NCI-H524 treated with DMSO at 0.1 percent for 48 hours (cell line): ENCODE measurements around the gene PHOX2A.

ENCODE experiments used
- DNase-seq: peaks from one replicate; lab custom pipeline; 2025; lab: John Stamatoyannopoulos, UW

PHOX2A gene

GRCh38 chr11:72249961-72250360 is 6.0 kb upstream of the PHOX2A start:
- DNase-seq: no peak

- DNase-seq: no peak
Observed at GRCh38 chr11:72247584-72247983, 3.6 kb upstream of the PHOX2A start.

DNA sequence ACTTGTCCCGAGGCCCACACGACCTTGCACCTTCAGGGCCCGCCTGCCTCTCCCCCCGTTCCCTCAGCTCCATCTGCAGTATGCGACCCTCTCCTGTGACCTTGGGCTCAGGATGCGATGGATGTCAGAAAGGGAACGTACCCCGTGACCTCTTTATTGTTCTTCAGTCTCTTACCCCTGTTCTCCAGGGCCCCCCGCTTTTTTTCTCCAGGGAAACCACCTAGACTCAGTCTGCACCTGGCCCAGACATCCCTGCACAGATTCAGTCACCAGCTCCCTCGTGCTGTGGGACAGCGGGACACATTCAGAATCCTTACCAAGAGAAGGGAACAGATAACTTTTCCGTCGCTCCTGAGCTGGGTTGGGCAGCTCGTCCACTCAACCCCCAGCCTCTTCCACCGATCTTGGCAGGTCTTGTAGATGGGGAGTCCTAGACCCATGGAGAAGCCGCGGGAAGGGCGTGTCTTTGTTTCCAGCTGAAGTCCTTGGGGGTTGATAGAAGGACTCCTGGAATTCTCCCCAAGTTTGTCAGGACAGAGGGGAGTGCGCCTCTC is 1.4 kb upstream of the PHOX2A start:
- no peak for DNase-seq

GRCh38 chr11:72244361-72245262 is 636 bp upstream of the PHOX2A start:
- no peak for DNase-seq

GRCh38 chr11:72243173-72244059 is 560 bp downstream of the PHOX2A start:
- DNase-seq: no peak

DNA sequence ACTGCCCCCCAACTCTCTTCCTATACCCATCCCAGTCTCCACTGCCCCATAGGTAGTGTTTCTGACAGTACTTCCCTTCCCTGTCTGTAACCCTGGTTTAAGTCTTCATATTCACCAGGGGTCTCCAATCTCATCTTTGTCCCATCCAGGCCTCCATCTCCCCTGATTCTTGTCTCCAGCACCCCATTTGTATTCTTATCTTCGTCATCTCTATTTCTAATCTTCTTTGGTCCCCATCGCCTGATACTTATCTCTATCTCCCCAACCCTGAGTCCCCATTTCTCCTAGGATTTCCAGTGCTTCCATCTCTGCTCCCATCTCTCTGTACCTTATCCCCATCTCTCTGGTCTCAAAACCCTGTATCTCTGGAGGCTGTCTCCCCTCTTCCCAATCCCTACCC is 1.8 kb downstream of the PHOX2A start:
- no peak for DNase-seq

DNA sequence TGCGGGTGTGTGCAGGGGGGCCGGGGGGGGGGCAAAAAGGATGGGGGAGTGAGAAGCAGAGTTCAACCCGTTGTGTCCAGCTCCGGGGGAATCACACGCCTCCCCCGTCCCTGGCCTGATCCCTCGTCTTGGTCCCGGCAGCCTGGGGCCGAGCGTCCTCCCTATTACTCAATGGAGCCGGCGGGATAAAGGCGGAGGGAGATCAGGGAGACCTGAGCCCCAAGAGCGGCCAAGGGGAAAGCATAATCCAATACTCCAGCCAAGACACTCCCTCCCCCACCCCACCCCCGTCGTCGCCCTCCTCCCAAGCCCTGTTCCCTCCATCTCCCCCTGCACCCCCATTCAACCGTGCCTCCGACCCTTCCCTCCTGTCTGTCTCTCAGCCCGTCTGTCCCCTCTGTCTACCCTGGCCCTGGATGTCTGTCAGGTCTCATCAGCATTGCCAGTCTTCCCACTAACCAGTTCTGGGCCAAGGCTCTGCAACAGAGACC is 2.6 kb downstream of the PHOX2A start:
- no peak for DNase-seq

GRCh38 chr11:72240461-72241290 is 3.3 kb downstream of the PHOX2A start:
- no peak for DNase-seq

- no peak for DNase-seq
Observed at GRCh38 chr11:72239849-72240460, 4.0 kb downstream of the PHOX2A start.

DNA sequence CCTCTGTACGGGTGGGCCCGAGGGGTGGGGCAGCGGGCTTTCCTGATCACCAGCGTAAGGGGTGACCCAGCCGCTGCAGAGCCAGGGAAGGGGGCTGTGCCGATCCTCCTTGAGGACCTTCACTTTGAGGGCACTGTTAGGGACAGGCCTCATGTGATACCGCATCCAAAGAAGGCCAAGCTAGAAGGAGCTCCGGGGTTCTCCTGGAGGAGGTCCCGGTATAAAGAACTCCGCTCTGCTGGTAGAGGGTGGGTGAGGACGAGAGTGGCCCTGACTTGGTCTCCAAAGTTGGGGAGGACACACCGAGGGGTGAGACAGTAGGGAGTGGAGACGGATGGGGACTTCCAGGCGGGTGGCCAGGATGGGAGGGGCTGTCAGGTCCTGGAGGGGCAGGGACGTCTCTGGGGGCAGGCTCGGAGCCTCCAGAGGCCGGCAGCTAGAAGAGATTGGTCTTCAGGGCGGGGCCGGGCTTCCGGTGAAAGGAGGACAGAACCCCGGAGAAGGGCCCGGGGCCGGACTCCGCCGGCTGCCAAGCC is 4.6 kb downstream of the PHOX2A start:
- DNase-seq: no peak

GRCh38 chr11:72238492-72239312 is 5.3 kb downstream of the PHOX2A start:
- DNase-seq: no peak

DNA sequence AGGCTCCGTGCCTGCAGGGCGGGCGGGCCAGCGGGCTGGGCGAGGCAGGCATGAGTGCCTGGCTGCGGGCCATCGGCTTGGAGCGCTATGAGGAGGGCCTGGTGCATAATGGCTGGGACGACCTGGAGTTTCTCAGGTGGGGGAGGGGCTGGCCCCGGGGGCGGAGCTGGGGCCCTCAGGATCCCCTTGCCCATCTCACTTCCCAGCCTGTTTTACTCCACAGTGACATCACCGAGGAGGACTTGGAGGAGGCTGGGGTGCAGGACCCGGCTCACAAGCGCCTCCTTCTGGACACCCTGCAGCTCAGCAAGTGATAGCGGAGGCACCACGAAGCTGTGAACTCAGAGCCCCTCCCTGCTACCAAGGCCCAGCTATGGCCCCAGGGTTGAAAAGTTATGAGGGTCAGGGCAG is 5.9 kb downstream of the PHOX2A start:
- no peak for DNase-seq

DNA sequence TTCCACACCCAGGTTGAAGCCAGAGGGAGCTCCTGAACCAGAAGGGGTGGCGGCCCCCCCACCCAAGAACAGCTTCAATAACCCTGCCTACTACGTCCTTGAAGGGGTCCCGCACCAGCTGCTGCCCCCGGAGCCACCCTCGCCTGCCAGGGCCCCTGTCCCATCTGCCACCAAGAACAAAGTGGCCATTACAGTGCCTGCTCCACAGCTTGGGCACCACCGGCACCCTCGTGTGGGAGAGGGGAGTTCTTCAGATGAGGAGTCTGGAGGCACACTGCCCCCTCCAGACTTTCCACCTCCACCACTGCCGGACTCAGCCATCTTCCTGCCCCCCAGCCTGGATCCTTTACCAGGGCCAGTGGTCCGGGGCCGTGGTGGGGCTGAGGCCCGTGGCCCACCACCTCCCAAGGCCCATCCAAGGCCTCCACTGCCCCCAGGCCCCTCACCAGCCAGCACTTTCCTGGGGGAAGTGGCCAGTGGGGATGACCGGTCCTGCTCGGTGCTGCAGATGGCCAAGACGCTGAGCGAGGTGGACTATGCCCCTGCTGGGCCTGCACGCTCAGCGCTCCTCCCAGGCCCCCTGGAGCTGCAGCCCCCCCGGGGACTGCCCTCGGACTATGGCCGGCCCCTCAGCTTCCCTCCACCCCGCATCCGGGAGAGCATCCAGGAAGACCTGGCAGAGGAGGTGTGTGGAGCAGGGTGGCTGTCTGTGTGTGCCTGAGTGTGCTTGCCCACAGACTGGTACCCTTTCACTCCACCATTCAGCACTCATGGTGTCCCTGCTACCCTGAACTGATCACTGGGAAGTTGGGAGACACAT is 6.7 kb downstream of the PHOX2A start:
- DNase-seq: peak; percentile 52

DNA sequence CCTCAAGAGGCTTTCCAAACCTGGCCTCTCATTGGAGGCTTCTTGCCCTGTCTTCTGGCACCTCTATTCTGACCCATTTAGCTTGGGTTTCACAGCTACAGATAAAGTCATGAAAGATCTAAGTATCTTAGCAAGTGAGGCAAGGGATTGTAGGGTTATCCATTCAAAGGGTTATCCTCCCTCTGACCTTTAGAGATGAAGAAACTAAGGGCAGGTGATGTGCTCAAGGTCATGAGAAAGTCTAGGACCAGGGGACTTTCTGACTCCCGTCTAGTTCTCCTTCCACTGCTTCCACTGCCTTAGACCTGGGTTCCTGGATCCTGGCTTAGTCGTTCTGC is 7.2 kb downstream of the PHOX2A start:
- no peak for DNase-seq

DNA sequence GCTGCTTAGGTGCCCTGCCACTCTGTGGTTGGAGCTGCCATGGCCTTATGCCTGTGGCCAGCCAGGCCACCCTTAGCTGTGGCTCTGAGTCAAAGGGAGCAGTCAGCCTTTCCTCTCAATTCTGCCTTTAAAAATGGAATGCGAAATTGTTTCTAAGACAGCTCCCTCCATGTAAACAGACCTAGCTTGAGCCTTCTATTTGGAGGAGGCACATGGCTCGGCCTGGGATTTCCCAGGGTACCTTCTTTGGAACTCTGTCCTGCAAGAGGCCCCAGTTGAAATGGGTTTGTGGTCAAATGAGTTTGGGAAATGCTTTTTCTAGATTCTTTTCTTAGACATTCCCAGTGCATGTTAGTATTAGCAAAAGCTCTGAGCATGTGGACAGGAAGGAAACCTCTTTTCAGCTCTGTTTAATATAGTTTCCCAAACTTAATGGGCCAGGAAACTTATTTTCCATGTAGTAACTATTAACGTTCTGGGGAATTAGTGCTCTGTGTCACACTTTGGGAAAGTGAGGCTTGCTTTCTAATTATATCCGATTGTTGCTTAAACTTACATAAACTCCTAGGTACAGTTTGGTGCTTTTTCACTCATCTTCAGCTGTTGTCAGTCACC is 7.8 kb downstream of the PHOX2A start:
- no peak for DNase-seq

GRCh38 chr11:72235351-72236057 is 8.5 kb downstream of the PHOX2A start:
- DNase-seq: no peak

DNA sequence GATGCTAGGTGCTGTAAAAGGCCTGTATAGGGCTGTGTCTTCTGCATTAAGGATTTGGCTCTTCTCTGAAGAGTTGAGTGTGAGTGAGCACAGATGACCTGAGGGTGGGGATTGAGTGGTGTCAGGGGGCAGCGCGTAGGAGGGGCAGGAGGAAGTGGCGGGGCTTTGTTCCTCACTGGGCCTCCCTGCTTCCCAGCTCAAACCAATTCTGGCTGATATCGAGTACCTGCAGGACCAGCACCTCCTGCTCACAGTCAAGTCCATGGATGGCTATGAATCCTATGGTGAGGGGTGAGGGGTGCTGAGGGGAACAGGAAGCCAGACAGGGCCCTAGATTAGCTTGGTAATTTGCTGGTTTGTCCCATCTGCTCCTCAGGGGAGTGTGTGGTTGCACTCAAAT is 9.1 kb downstream of the PHOX2A start:
- DNase-seq: no peak

- DNase-seq: no peak
Observed at GRCh38 chr11:72234514-72234830, 9.5 kb downstream of the PHOX2A start.
